Tibial nerve (tissue), 4 donors: ENCODE results near the gene NBPF11. TPM values are rescaled to one million over a fixed set of nuclear protein-coding genes. Genes with fewer than 3 reads are reported as not detected.
"Not testable (repeated sequence)": the region's sequence is repeated elsewhere in the genome, so short reads cannot be mapped to it uniquely, and the experiment has no call there.

ENCODE experiments used
- DNase-seq, 2 donors: peaks; one replicate each; pipeline ENCODE4 v3.0.0-alpha.2; 2019; ENCODE audit warnings: low spot score in 2 of 2
- H3K27ac ChIP-seq, 4 donors: fragments of 200-600 bp; sonication (generic) in 3 of 4; one replicate each; pipeline ENCODE4 v1.5.1; 2017 to 2019; ENCODE audit warnings: mild to moderate bottlenecking in 1 of 4
- H3K27me3 ChIP-seq, 2 donors: fragments of 200-600 bp; sonication (generic) in 1 of 2; one replicate each; pipeline versions ENCODE4 v1.5.1 to v1.6.0; 2017 to 2019
- H3K36me3 ChIP-seq, 3 donors: fragments of 200-600 bp; sonication (generic); one replicate each; pipeline ENCODE4 v1.5.1; 2018 to 2019
- H3K4me1 ChIP-seq, 4 donors: fragments of 200-600 bp; sonication (generic) in 3 of 4; one replicate each; pipeline ENCODE4 v1.5.1; 2017 to 2019
- H3K4me3 ChIP-seq, 4 donors: fragments of 200-600 bp; sonication (generic) in 3 of 4; one replicate each; pipeline ENCODE4 v1.5.1; 2017 to 2019; ENCODE audit warnings: mild to moderate bottlenecking in 1 of 4, moderate library complexity in 1 of 4
- H3K9me3 ChIP-seq, 4 donors: fragments of 200-600 bp; sonication (generic) in 3 of 4; one replicate each; pipeline ENCODE4 v1.5.1; 2017 to 2019
- EP300 ChIP-seq, 2 donors: sonication (generic); formaldehyde crosslinking; IDR thresholded peaks; one replicate each; pipeline ENCODE4 v1.6.1; 2017; ENCODE audit warnings: antibody characterized with exemption in 2 of 2, mild to moderate bottlenecking in 1 of 2
- POLR2A ChIP-seq, 2 donors: fragments of 450-650 bp; IDR thresholded peaks; one replicate each; pipeline ENCODE4 v1.6.1; 2017; ENCODE audit warnings: antibody characterized with exemption in 2 of 2, mild to moderate bottlenecking in 2 of 2, moderate library complexity in 2 of 2
- WGBS, 2 donors: methylation state at CpG; one replicate each; pipeline ENCODE4 v1.1.5; 2018; 5-methylcytosine and 5-hydroxymethylcytosine counted together
- total RNA-seq, 4 donors: library from RNA; depleted of rRNA; stranded (reverse); fragments of >200 nt; gene quantifications; one replicate each; pipeline ENCODE4 v1.1.0, GENCODE V29; 2016
- TF ChIP-seq, protein P1 (sequence below), 5 experiments: fragments of 200-600 bp in 3 of 5; fragments of 450-650 bp in 2 of 5; sonication (generic) in 3 of 5; IDR thresholded peaks; one replicate each; pipeline ENCODE4 v1.5.1; 2016 to 2019; ENCODE audit warnings: antibody characterized with exemption in 5 of 5, mild to moderate bottlenecking in 3 of 5, moderate library complexity in 2 of 5

Gene NBPF11
- total RNA-seq, 4 donors from 2014 or later: 7.9 to 15.7 (median 10.1) TPM

GRCh38 chr1:148158341-148159003, 6.4 kb upstream of the NBPF11 start:
- peaks cover 0 to 2% (median 0%) of the 10 kb centered on the region in 4 donors for H3K9me3 ChIP-seq
- no peaks in the 10 kb centered on the region for H3K36me3 ChIP-seq
- 19 to 24% methylated on average over 11 of the region's 11 CpGs for WGBS, 2 donors
- H3K4me3 ChIP-seq: no peak overlapping the region
- H3K27ac ChIP-seq: no peak overlapping the region
- no peak for DNase-seq
- no peak for TF ChIP-seq EP300 (IDR thresholded peaks at IDR 0.05)
- TF ChIP-seq, protein P1, sequence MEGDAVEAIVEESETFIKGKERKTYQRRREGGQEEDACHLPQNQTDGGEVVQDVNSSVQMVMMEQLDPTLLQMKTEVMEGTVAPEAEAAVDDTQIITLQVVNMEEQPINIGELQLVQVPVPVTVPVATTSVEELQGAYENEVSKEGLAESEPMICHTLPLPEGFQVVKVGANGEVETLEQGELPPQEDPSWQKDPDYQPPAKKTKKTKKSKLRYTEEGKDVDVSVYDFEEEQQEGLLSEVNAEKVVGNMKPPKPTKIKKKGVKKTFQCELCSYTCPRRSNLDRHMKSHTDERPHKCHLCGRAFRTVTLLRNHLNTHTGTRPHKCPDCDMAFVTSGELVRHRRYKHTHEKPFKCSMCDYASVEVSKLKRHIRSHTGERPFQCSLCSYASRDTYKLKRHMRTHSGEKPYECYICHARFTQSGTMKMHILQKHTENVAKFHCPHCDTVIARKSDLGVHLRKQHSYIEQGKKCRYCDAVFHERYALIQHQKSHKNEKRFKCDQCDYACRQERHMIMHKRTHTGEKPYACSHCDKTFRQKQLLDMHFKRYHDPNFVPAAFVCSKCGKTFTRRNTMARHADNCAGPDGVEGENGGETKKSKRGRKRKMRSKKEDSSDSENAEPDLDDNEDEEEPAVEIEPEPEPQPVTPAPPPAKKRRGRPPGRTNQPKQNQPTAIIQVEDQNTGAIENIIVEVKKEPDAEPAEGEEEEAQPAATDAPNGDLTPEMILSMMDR (IDR thresholded peaks at IDR 0.05): no peak
- TF ChIP-seq POLR2A (IDR thresholded peaks at IDR 0.05): no peak
- H3K4me1 ChIP-seq: no peaks in the 10 kb centered on the region
- H3K27me3 ChIP-seq: peaks cover 0 to 61% of the 10 kb centered on the region in 2 donors

- not testable (repeated sequence) for H3K4me3 ChIP-seq, H3K27ac ChIP-seq, DNase-seq, H3K9me3 ChIP-seq, H3K36me3 ChIP-seq, H3K4me1 ChIP-seq
- 25 to 33% methylated on average over 8 to 9 of the region's 23 CpGs for WGBS, 2 donors
- H3K27me3 ChIP-seq: peaks cover 0 to 61% of the 10 kb centered on the region in 2 donors
These were observed 5.7 kb upstream of the NBPF11 start for GRCh38 chr1:148157803-148158202.

DNA sequence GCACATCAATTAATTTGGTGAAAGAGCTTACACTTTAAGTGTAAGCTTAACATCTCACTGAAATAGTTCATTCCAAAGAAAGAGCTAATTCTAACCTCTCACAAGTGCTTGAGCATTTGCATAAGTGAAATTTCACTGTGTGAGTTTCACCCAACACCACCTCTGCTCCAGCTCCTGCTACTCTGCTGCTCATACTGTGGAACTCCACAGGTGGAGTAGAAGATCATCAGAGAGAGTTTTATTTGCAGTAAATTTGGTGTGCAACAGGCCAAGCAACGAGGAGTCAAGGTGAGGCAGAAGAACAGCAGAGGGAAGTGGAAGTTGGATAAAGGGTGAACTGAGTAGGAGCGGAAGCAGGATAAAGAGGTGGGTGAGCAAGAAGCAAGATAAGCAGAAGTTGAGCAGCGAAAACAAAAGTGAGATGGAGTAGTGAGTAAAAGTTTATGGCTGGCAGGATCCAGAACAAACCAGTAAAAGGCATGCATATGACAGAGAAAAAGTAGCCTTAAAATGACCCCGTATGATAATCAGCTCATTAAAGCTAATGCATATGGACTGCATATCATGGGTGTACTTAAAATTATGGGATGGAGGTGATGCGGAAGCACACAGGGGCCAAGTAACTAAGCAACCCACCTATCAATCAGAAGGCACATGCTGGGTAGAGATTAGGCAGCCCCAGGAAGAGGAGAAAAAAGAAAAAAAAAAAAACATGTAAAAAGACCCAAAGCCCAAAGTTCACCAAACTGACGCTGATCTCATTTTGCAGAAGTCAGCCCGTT, 3.6 kb upstream of the NBPF11 start:
- not testable (repeated sequence) for H3K4me1 ChIP-seq, H3K36me3 ChIP-seq, DNase-seq, H3K27ac ChIP-seq, H3K4me3 ChIP-seq, H3K9me3 ChIP-seq
- H3K27me3 ChIP-seq: peaks cover 0 to 42% of the 10 kb centered on the region in 2 donors
- WGBS, 2 donors: 34 to 45% methylated on average over 6 to 7 of the region's 7 CpGs

GRCh38 chr1:148152795-148153194, 714 bp upstream of the NBPF11 start:
- not testable (repeated sequence) for H3K4me3 ChIP-seq, H3K27ac ChIP-seq, DNase-seq, H3K9me3 ChIP-seq, H3K36me3 ChIP-seq, H3K4me1 ChIP-seq
- 76 to 89% methylated on average over 3 of the region's 3 CpGs for WGBS, 2 donors
- H3K27me3 ChIP-seq: peaks cover 0 to 13% of the 10 kb centered on the region in 2 donors

DNA sequence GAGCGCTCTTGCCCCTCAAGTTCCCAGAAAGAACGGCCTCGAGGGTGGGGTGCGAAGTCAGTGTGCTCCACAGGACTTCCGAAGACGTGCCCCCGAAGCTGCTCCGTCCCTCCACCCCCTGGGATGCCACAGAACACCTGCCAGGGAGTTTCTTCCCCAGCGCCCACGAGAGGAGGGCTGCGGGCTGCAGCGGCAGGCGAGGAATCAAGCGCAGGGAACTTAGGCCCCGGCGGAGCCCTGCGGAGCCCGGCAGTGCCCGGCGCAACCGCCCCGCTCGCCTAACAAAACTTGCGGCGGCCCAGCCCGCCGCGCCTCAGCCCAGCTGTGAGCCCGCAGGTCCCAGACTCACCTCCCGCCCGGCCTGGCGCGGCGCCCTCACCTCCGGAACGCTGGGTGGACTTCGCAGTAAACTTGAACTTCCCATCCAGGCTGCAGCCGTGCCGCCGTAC, 686 bp downstream of the NBPF11 start:
- Histone ChIP-seq H3K27me3 (peaks cover 0 to 10% of the 10 kb centered on the region in 2 donors), H3K4me3 (peak overlapping the region; percentile 61 to 91 (median 68)), H3K27ac (peak overlapping the region; percentile 30 to 75 (median 64))
- not testable (repeated sequence) for H3K9me3 ChIP-seq, H3K4me1 ChIP-seq, H3K36me3 ChIP-seq, DNase-seq
- WGBS, 2 donors: 1% methylated on average over 24 of the region's 40 CpGs; no CpG with 5 or more reads in 1 of the 2 donors

GRCh38 chr1:148150945-148151344, 1.1 kb downstream of the NBPF11 start:
- not testable (repeated sequence) for H3K4me1 ChIP-seq
- 13 to 21% methylated on average over 9 to 11 of the region's 13 CpGs for WGBS, 2 donors
- H3K27ac ChIP-seq: peak overlapping the region in 1 of 4 donors; percentile 75

GRCh38 chr1:148150014-148150413, 2.1 kb downstream of the NBPF11 start:
- H3K9me3 ChIP-seq, H3K27me3 ChIP-seq, H3K4me3 ChIP-seq, H3K27ac ChIP-seq, H3K4me1 ChIP-seq, H3K36me3 ChIP-seq, DNase-seq: not testable (repeated sequence)
- 62 to 71% methylated on average over 2 to 4 of the region's 6 CpGs for WGBS, 2 donors

More at GRCh38 chr1:148150945-148151344, 1.1 kb downstream of the NBPF11 start:
- not testable (repeated sequence) for DNase-seq, H3K36me3 ChIP-seq, H3K9me3 ChIP-seq, H3K27me3 ChIP-seq
- H3K4me3 ChIP-seq: peak overlapping the region; percentile 61 to 91 (median 68)

DNA sequence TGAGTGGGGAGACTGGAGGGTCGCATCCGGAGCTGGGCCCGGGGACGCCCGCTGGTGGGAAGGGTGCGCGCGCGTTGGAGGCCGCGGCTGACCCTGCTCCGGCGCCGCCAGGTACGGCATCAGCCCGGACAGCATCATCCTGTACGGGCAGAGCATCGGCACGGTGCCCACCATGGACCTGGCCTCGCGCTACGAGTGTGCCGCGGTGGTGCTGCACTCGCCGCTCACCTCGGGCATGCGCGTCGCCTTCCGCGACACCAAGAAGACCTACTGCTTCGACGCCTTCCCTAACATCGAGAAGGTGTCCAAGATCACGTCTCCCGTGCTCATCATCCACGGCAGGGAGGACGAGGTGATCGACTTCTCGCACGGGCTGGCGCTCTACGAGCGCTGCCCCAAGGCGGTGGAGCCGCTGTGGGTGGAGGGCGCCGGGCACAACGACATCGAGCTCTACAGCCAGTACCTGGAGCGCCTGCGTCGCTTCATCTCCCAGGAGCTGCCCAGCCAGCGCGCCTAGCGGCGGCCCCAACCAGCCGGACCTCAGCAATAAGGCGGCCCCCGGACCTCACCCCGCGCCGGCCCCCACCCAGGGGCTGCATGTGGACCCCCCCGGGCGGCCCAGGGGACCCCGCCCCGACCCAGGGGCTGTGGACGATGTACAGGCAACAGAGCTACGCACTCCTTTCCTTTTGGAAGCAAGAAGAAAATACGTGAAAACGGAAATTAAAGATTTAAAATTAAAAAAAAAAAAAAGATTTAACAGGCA, 2.8 kb downstream of the NBPF11 start:
- not testable (repeated sequence) for H3K27me3 ChIP-seq, H3K27ac ChIP-seq, H3K9me3 ChIP-seq, DNase-seq, H3K4me3 ChIP-seq, H3K36me3 ChIP-seq, H3K4me1 ChIP-seq
- WGBS, 2 donors: 85 to 93% methylated on average over 24 to 53 of the region's 72 CpGs

DNA sequence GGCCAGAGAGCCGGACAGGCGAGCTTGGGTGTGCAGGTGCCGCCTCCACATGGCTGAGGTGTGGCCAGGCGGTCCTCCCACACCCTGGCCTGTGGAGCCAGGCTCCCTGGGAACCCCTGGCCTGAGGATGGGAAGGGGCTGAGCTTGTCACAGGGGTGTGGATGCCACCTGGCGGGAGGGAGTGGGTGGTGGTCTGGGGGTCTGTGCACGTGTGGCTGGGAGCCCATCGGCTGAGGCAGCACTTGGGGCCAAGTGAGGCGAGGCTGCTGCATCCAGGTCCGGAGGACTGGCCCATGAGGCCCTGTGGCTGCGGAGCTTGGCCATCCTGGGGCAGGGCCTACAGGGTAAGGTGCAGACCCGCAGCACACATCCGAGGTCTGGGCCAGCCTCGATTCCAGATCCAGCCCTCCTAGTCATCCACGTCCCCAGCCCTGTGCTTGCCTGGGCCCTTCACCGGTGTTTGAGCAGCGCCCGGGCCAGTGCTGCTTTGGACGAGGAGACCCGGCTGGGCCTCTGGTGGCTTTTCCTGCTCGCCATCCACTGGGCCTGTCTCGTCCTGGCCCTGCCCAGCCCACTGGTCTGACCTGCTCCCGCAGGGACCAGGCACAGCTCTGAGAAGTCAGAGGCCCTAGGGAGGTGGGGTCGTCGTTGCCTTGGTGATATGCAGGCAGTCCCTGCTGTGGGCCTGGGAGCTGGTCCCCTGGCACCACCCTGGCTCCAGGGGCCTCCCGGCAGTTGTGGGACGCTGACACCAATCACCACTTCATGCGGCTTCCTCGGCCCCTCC, 4.8 kb downstream of the NBPF11 start:
- not testable (repeated sequence) for H3K4me3 ChIP-seq, H3K36me3 ChIP-seq, DNase-seq, H3K27ac ChIP-seq, H3K9me3 ChIP-seq, H3K4me1 ChIP-seq, H3K27me3 ChIP-seq
- WGBS, 2 donors: 87 to 91% methylated on average over 11 of the region's 28 CpGs

DNA sequence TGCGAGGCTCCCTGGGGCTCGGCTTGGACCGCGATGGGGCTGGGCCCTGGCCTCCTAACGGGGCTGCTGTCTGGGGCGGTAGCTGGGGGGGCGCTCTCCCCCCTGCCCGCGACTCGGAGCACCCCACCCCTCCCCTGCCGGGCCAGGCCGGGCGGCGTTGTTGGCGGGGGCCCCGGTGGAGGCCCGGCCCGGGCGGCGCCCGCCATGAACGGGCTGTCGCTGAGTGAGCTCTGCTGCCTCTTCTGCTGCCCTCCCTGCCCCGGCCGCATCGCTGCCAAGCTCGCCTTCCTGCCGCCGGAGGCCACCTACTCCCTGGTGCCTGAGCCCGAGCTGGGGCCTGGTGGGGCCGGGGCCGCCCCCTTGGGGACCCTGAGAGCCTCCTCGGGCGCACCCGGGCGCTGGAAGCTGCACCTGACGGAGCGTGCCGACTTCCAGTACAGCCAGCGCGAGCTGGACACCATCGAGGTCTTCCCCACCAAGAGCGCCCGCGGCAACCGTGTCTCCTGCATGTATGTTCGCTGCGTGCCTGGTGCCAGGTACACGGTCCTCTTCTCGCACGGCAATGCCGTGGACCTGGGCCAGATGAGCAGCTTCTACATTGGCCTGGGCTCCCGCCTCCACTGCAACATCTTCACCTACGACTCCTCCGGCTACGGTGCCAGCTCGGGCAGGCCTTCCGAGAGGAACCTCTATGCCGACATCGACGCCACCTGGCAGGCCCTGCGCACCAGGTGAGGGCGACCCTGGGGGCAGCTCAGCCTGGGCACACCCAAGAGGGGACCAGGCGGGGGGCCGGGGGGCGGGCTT, 5.7 kb downstream of the NBPF11 start:
- not testable (repeated sequence) for H3K4me3 ChIP-seq, H3K27me3 ChIP-seq, H3K36me3 ChIP-seq, DNase-seq, H3K9me3 ChIP-seq, H3K27ac ChIP-seq, H3K4me1 ChIP-seq
- WGBS, 2 donors: 79% methylated on average over 36 of the region's 66 CpGs; no CpG with 5 or more reads in 1 of the 2 donors
